ENCODE data around the gene PPP2R5A. TPM values are rescaled to one million over a fixed set of nuclear protein-coding genes. Genes with fewer than 3 reads are reported as not detected.

Gene PPP2R5A
- total RNA-seq, 1 experiment from 2014 or later = 22.0 TPM

GRCh38 chr1:212401838-212402582 is 116.8 kb downstream of the PPP2R5A start:
- Histone ChIP-seq H3K23ac (ENCODE audit: insufficient read length, low read depth, low read length) (no peak overlapping the region), H2BK5ac (ENCODE audit: insufficient read length, low read length) (no peak overlapping the region), H2BK12ac (ENCODE audit: insufficient read length, low read depth, low read length) (no peak overlapping the region), H2BK120ac (ENCODE audit: low read depth, low read length, poor library complexity, severe bottlenecking) (no peak overlapping the region), H2BK20ac (ENCODE audit: low read depth, low read length, poor library complexity, severe bottlenecking) (no peak overlapping the region), H4K20me1 (ENCODE audit: control insufficient read depth, insufficient read depth, insufficient read length) (no peaks in the 10 kb centered on the region), H3K79me2 (ENCODE audit: insufficient read depth, low read length) (no peaks in the 10 kb centered on the region), H3K27me3 (ENCODE audit: insufficient read depth, low read length) (no peaks in the 10 kb centered on the region), H3K14ac (ENCODE audit: insufficient read depth, low read length) (no peak overlapping the region), H2AK5ac (ENCODE audit: insufficient read length, low read length) (no peak overlapping the region), H3K4ac (ENCODE audit: low read depth, low read length) (no peak overlapping the region), H3K9me3 (ENCODE audit: control insufficient read depth, low read depth, low read length) (peaks cover 5% of the 10 kb centered on the region), H2BK15ac (ENCODE audit: low read depth, low read length) (no peak overlapping the region), H3K27ac (ENCODE audit: insufficient read length, low read depth, low read length) (no peak overlapping the region), H3K56ac (ENCODE audit: insufficient read length, low read depth, low read length) (no peak overlapping the region), H4K91ac (ENCODE audit: insufficient read length, low read depth, low read length) (no peak overlapping the region), H3T11ph (ENCODE audit: low read length) (no peak overlapping the region), H3K79me1 (ENCODE audit: insufficient read depth, low read depth, low read length, poor library complexity, severe bottlenecking) (no peaks in the 10 kb centered on the region), H3K23me2 (ENCODE audit: insufficient read length, low read depth, low read length, poor library complexity, severe bottlenecking) (no peaks in the 10 kb centered on the region), H4K5ac (ENCODE audit: insufficient read length, low read depth, low read length) (no peak overlapping the region), H3K18ac (ENCODE audit: insufficient read length, low read depth, low read length) (no peak overlapping the region), H3K9ac (ENCODE audit: extremely low read depth, insufficient read length, low read length) (no peak overlapping the region), H2AFZ (ENCODE audit: low read length) (no peak overlapping the region), H3K4me2 (ENCODE audit: insufficient read depth, insufficient read length, low read length) (no peak overlapping the region), H4K8ac (replicated peaks; ENCODE audit: insufficient read length, low read depth, low read length) (no peak overlapping the region), H3K4me1 (ENCODE audit: insufficient read depth, low read length) (no peaks in the 10 kb centered on the region)
- TF ChIP-seq, protein P1, sequence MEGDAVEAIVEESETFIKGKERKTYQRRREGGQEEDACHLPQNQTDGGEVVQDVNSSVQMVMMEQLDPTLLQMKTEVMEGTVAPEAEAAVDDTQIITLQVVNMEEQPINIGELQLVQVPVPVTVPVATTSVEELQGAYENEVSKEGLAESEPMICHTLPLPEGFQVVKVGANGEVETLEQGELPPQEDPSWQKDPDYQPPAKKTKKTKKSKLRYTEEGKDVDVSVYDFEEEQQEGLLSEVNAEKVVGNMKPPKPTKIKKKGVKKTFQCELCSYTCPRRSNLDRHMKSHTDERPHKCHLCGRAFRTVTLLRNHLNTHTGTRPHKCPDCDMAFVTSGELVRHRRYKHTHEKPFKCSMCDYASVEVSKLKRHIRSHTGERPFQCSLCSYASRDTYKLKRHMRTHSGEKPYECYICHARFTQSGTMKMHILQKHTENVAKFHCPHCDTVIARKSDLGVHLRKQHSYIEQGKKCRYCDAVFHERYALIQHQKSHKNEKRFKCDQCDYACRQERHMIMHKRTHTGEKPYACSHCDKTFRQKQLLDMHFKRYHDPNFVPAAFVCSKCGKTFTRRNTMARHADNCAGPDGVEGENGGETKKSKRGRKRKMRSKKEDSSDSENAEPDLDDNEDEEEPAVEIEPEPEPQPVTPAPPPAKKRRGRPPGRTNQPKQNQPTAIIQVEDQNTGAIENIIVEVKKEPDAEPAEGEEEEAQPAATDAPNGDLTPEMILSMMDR (conservative IDR thresholded peaks at IDR 0.05) = no peak
- Mint-ChIP-seq H3K9me3 (peaks cover 6 to 8% of the 10 kb centered on the region in 2 experiments), H3K27ac (no peak overlapping the region), H3K4me1 (no peaks in the 10 kb centered on the region), H3K4me3 (no peak overlapping the region), H3K27me3 (ENCODE audit: low read depth) (no peaks in the 10 kb centered on the region), H3K36me3 (ENCODE audit: insufficient read depth in 1 of 3, low read depth in 3 of 3) (peaks cover 46 to 80% (median 55%) of the 10 kb centered on the region in 3 experiments)
- no peak for DNase-seq
- no CpG with 5 or more reads among the region's 7 CpGs for WGBS (ENCODE audit: extremely low coverage, insufficient read length, low lambda C conversion rate)
